HG03045 (cell line): ENCODE data around the gene BFSP2.
"Not testable (repeated sequence)": the region's sequence is repeated elsewhere in the genome, so short reads cannot be mapped to it uniquely, and the experiment has no call there.

Experiments
- ATAC-seq: cut with Tn5 transposase; IDR thresholded peaks from one replicate; pipeline ENCODE4 v1.9.1; 2021; ENCODE audit warnings: mild to moderate bottlenecking, moderate library complexity; ENCODE audit not compliant: unreplicated experiment

The BFSP2 gene

DNA sequence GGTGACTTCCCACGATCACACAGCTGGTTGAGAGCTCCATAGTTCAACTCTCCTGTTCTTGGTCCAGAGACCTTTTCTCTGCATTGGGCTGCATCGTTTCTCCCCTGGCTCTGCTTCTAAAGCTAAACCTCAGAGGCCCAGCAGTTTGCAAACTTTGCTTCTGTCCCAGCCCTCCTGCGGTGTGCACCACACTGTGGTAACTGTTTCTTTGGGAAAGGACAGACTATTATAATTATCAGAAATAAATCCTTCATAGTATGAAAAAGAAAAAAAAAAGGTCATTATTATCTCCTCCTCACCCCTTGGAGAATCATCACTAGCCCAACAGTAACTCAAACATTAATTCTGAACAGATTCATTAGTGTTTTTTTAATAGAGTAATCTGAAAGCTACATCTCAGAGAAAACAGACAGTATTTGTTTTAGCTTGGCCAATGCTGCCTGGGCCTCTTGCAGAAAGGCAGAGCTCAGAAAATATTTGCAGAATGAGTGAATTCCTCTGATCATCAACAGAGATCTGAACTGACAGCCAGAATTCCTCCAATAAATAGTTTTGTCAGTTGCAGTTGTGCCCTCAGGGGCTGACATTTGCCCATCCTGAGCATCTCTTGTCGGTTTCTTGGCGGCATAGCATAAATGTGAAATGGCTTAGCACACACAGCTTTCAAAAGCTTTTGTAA is 52.9 kb downstream of the BFSP2 start:
- ATAC-seq, result no peak

DNA sequence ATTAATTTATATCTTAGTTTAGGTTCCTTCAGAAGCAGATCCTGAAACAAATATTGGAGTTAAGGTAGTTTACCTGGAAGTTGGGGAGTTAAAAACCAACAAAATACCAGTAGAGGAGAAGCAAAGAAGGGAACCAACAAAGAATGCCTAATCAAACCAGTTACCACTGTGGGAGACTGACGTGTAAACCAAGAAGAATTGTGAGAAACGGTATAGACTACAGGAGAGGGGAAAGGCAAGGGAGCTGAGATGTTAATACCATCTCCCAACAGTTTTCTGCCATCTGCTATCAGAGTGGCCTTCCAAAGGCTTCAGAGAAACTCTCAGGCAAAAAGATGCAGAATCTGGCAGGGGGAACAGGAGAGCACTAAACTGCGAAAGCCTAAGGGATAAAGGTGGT is 53.5 kb downstream of the BFSP2 start:
- ATAC-seq, result no peak

DNA sequence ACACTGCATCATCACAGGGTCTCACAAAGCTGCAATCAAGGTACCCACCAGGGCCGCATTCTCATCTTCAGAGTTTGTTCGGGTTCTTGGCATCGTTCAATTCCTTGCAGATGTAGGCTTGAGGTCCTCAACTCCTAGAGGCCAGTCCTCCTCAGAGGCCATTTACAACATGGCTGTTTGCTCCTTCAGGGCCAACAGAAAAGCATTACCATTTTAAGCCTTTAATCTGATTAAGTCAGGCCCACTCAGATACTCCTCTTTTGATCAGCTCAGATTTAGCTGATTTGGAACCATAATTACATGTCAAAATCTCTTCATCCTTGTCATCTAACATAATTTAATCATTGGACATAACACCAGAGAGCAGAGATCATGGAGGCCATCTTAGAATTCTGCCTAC is 55.4 kb downstream of the BFSP2 start:
- ATAC-seq, result no peak

DNA sequence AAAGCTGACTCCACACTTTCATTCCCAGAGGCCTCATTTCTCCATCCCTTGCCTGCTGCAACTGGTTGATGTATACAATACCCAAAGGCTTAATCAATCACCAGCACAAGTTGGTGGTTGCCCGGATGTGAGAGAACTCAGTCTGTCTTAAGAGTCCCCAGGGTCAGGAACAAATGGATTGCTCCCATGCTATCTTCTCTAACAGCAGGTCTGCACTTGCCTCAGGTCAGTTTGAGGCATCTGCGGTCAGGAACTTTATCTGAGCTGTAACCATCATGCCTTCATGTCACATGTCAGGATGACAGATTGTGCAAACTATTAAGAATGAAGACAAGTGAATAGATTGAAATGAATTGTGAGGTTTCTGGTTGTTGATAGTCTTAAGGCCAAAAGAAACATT is 56.1 kb downstream of the BFSP2 start:
- ATAC-seq, result no peak

DNA sequence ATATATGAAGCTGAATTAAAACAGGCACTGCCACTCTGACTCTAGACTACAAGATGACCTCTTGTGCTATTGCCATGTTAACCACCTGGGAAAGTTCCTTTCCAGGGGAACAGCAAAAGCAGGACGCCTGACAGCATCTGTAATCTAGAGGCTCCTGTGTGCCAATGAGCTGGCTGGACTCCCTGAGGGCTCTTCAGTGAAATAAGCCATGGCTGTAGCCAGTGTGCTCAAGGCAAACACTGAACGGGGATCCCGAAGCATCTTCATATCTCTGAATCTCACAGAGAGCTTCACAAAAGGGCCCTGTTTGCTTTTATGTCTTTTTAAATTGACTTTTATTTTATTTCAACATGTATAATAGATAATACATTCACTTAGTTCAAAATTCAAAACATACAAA is 57.2 kb downstream of the BFSP2 start:
- ATAC-seq, result no peak

DNA sequence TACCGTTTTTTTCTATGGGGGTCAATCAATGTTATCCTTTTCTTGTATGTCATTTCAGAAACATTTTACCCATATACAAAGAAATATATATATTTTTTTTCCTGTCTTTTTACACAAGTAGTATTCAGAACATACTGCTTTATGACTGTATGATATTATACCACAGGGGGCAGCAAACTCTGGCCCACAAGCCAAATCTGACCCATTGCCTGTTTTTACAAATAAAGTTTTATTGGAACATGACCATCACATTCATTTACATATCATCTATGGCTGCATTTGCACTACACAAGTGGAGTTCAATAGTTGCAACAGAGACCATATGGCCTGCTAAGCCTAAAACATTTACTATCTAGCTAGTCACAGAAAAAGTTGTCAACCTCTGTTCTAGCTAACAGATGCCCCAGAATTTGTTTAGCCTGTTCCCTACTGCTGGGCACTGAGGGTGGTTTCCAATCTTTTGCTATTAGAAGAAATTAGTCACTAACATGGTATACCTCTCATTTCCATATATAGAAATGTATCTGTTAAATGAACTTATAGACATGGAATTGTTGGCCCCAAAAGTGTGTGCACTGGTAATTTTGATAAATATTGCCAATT is 57.7 kb downstream of the BFSP2 start:
- ATAC-seq, result no peak

DNA sequence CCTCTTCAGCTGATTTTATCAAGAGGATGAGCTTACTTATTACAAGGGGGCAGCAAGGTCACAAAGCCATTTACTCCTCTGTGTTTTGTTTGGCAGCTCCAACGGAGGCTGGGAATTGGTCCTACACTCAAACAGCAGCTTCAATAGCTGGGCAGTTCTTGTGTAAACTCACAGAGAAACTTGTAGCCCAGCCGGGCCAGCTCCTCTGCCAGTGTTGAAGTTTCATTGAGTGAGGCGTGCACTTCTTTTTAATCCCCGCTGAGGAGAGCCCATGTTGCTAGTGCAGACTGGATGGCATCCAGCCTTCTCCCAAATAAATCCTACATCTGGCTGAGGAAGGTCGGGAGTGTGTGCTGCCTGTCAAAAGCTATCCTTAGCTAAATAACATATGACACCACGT is 59.5 kb downstream of the BFSP2 start:
- ATAC-seq, result no peak

DNA sequence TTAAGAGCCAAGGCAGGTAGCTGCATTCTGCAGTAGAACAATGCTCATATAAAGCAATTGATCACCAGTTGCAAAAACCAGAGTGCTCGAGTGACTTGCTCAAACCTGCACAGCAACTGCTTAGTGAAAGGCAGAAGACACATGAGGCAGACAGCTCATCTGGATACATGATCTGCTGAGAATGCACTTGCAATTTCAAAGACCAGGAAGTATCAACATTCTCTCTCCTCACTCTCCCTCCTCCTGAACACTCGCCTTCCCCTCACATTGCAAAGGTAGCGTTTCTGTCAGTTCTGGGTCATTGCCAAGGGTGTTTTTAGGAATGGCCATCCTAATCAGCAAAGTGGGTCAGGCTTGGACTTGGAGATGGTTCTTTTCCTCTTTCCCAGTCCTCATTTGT is 61.0 kb downstream of the BFSP2 start:
- no peak for ATAC-seq

DNA sequence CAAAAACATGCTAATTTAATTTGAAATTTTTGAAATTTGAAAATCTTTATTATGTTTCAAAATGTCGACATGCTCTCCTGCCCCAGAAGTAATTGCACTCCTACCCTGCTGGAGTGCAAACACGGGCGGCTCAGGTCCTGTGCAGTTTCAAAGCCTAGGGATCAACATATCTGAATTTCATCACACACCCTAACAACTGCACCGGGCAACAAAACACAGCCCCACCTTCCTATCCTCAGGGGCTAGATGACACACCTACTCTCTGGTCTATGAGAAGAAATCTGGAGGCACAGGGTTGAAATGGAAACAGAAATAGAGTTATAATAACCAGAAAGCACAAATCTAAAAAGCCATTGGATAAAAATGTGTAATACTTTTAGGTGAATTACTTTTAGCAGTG is 61.4 kb downstream of the BFSP2 start:
- no peak for ATAC-seq

DNA sequence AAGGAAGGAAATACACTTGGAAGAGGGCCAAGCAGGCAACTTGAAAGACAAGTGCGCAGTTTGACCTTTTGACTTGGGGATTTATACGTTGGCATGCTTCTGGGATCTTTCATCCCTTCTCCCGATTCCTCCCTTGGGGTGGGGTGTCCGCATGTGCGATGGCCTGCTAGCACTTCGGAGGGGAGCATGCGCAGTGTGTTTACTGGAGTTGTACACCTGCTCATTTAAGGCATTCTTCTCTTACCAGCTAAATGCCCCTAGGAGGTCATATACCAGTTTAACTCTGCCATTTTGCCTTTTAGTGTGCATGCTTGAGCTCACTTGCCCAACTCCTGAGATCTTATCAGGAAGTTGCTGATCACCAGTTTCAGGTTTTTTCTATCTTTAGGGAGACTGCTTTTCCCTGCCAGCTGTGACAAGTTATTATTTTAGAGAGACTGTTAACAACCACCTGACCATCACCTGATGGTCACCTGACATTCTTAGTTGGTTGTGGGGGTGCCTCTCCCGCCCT is 63.5 kb downstream of the BFSP2 start:
- no peak for ATAC-seq

DNA sequence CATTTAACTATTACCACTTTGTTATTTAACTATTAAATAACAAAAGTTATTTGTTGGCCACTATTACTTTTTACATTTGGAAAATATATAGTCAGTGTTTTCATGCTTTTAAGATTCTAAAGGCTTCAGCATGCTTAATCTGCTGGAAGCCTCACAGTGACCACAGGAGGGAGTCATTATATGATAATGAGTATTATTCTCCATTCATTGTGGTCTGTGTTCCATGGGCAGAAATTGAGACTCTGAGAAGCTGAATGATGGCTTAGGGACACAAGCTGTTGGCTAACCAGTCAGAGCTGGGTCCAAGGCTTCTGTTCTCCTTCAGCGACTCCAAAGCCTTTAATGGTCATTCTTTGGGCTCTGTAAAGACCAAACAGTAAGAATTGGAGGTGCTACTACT is 64.7 kb downstream of the BFSP2 start:
- ATAC-seq, result no peak

DNA sequence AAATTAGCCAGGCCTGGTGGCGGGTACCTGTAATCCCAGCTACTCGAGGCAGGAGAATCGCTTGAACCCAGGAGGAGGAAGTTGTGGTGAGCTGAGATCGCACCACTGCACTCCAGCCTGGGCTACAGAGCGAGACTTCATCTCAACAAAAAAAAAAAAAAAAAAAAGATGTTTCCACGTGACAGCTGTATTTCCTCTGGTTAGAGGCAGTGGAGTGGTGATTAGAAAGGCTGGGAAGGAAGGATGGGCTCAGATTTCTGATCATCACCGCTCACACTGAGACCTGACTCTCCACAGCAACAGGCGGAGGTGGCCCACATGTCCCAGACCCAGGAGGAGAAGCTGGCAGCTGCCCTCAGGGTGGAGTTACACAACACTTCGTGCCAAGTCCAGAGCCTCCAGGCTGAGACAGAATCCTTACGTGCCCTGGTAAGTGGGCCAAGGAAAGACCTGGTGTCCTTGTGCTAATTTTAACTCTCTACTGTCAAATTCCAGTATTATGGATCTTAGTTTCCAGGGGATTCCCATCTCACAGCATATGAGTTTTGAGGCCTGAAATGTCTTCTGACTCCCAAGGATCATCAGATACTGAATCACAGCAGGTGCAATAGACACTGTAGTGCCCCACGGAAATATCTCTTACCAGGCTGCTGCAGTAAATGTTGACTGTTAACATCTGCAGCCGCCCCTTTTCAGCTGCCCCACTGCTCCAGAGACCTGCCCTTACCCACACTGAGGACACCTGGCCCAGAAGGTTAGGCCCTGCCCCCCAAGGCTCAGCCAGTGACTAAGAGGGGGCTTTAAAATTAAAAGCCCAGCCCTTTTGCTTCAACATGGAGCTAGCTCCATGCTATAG is 66.9 kb downstream of the BFSP2 start:
- peak; percentile 43 for ATAC-seq

DNA sequence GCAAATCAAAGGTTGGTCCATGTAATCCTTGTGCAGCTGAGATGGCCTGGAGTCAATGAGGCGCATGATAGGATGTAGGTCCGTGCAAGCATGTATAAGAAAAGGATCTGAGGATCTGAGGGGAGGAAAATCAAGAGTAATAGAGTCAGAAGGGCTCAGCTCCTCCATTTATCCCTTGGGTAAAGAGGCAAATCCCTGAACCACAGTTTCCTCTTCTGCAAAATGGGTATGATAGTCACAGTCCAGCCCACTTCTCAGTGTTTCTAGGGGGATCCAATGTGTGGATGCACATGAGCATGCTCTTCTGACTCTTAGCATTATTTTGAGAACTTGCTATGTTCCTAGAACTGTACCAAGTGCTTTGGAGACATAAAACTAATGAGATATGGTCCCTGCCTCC is 67.9 kb downstream of the BFSP2 start:
- ATAC-seq, result no peak

DNA sequence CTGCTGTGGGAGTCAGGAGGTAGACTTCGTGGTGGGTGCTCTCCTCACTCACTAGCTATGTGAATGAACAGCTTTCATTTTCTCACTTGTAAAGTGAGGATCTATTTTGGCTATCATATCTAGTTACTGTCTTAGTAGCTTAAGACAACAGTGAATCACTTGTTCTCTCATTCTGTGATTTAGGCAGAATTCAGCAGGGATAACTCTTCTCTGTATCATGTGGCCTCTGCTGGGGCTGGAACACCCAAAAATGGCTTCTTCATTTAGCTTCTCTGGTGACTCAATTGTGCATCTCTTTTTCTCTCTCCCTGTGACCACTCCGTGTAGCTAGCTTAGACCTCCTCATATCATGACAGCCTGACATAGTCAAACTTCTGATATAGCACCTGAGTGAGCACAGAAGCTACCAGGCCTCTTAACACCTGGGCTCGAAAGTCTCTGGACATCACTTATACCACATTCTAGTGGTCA is 68.4 kb downstream of the BFSP2 start:
- ATAC-seq, result no peak

DNA sequence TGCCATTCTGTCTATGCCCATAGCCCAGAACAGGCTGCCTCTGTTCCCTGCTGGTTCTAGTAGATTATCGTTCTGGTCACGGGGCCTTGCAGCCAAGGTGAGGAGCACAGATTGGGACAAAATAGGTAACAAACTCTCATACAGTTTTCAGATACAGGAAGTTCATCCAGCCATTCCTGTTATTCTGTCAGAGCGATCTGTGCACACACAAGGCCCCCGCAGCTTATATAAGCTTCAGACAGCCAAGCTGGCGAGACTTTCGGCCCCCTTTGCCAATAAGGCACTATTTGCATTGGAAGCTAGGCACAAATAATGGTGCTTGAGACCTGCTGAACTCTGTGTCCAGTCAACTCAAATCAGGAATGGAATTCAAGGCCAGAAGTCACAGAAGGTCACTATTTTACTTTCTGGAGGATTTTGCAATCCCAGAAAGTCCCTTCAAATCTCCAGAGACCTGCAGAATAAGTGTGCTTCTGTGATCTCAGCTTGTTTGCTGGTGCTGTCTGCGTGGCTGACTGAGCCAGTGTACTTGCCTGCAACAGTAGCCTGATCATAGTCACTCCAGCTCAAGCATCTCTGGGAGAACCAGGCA is 69.4 kb downstream of the BFSP2 start:
- ATAC-seq, result no peak

DNA sequence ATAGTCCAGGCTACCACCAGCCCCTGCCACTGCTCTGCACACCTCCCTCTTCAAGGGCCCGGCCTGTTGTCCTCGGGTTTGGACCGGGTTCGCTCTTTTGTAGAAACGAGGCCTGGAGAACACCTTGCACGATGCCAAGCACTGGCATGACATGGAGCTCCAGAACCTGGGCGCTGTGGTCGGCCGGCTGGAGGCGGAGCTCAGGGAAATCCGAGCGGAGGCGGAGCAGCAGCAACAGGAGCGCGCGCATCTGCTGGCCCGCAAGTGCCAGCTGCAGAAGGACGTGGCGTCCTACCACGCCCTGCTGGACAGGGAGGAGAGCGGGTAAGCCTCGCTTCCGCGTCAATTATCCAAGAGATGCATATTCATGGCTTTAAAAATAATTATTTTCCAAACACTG is 72.4 kb downstream of the BFSP2 start:
- ATAC-seq, result no peak

DNA sequence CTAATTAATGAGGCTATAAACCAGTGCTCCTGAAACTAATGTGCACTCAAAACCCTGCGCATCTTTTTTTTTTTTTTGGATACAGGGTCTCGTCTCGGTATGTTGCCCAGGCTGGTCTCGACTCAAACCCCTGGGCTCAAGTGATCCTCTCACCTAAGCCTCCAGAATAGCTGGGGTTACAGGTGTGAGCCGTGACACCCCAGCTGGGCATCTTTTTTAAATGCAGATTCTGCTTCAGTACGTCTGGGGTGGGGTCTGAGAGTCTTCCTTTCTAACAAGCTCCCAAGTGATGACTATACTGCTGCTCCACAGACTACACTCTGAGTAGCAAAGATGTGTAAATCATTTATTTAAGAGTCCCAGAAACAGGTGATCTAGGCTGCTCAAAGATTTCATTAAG is 73.0 kb downstream of the BFSP2 start:
- ATAC-seq, result no peak

DNA sequence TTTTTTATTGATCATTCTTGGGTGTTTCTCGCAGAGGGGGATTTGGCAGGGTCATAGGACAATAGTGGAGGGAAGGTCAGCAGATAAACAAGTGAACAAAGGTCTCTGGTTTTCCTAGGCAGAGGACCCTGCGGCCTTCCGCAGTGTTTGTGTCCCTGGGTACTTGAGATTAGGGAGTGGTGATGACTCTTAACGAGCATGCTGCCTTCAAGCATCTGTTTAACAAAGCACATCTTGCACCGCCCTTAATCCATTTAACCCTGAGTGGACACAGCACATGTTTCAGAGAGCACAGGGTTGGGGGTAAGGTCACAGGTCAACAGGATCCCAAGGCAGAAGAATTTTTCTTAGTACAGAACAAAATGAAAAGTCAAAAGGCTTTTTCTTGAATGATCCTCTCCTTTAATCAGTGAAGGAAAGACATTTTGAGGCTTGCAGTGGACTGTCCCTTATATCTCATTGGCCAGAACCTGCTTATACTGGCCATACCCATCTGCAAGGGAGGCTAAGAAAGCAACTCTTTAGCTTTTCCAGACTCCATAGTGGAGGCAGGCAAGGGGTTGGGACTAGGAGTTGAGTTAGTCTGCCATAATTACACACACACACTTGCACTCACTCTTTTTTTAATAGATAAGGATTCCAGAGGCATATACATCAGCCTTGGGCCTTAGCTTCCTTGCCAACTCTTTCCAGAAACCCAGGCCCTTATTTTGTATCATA is 73.8 kb downstream of the BFSP2 start:
- ATAC-seq, result not testable (repeated sequence)

DNA sequence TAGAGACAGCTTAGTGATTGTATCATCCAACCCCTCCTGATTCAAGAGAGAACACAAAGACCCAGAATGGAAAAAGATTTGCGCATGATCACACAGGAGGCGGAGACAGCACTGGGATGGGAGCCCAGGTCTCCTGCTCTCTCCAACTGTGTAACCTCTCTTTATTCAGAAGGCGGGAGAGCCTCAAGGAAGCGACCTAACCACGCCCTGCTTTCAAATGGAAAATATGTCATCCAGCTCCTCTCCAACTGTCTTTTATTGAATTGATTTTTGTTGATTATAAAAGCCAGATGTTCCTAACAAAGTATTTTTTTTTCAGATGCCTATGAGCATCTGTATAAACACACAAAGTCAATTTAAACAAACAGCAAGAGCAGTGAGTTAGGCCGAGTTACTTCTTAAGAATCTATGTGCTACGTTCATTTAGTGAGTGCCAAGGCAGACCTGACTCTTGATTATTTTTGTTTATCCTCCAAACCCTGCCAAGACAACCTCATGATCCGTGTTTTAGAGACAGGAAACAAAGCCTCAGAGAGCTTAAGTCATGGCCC is 74.5 kb downstream of the BFSP2 start:
- ATAC-seq, result no peak

DNA sequence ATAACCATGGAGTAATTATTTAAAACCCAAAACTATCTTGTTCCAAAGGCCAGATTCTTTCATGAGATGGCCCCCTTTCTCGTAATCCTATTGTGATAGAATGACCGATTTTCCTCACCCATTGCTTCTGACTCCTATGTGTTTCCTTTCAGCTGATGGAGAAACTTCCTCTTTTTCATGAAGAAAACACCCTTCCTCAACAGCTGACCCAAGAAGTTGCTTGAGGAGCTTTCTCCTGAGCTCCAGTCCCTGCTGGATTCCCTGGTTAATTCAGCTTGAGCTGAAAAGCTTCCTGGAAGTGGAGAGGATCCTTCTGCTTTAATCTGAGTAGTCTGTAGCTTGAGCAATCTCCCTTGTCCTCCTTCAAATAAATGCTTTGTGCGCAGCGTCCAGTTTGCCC is 75.0 kb downstream of the BFSP2 start:
- no peak for ATAC-seq
